IMR-90 (cell line): Measurements from ENCODE around the gene DSCAML1. TPM values are rescaled to one million over a fixed set of nuclear protein-coding genes. Genes with fewer than 3 reads are reported as not detected.

ENCODE experiments used
- ATAC-seq: fragments of 200-7000 bp; cut with Tn5 transposase; 2 replicates; pipeline ENCODE4 v1.9.1; 2020; ENCODE audit warnings: low read depth, mild to moderate bottlenecking, moderate library complexity
- BruUV-seq: library from RNA; stranded (reverse); fragments of 400-500 nt; replicated peaks from 2 replicates; lab custom pipeline; 2021; lab: Mats Ljungman, UMichigan
- CTCF ChIA-PET: fragments of 300-600 bp; formaldehyde crosslinking; extraction: SDS; loops from one replicate; lab custom pipeline; 2021; ENCODE audit warnings: antibody characterized with exemption; lab: Yijun Ruan, JAX
- POLR2A ChIA-PET: fragments of 300-600 bp; sonication (Branson Sonifier 250); formaldehyde crosslinking; loops from one replicate; lab custom pipeline; 2022; ENCODE audit warnings: antibody characterized with exemption; ENCODE audit not compliant: unreplicated experiment; lab: Charles Lee
- DNase-seq: peaks from one replicate; pipeline ENCODE4 v3.0.0; 2013
- H2AFZ ChIP-seq: replicated peaks from 2 replicates; pipeline ENCODE3; 2013; ENCODE audit warnings: low read length, mild to moderate bottlenecking; ENCODE audit not compliant: poor library complexity
- H2AK5ac ChIP-seq: 2 replicates; pipeline ENCODE4 v1.6.1; 2013; ENCODE audit warnings: low read depth, low read length, inconsistent platforms
- H2AK9ac ChIP-seq: replicated peaks from 2 replicates; pipeline ENCODE3; 2013; ENCODE audit warnings: mild to moderate bottlenecking, low read depth, low read length, moderate library complexity; ENCODE audit not compliant: poor library complexity
- H2BK120ac ChIP-seq: 2 replicates; pipeline ENCODE4 v1.6.1; 2013; ENCODE audit warnings: low read depth, low read length, inconsistent platforms
- H2BK15ac ChIP-seq: 3 replicates; pipeline ENCODE4 v1.6.1; 2013; ENCODE audit warnings: low read depth, low read length, inconsistent platforms
- H2BK20ac ChIP-seq: 2 replicates; pipeline ENCODE4 v1.6.1; 2013; ENCODE audit warnings: low read depth, mild to moderate bottlenecking, inconsistent platforms, low read length, moderate library complexity
- H2BK5ac ChIP-seq: 2 replicates; pipeline ENCODE4 v1.6.1; 2013; ENCODE audit warnings: mild to moderate bottlenecking, low read depth, low read length, inconsistent platforms; ENCODE audit not compliant: poor library complexity, severe bottlenecking
- H3K14ac ChIP-seq: replicated peaks from 2 replicates; pipeline ENCODE4 v1.6.1; 2013; ENCODE audit warnings: low read depth, low read length, inconsistent platforms
- H3K18ac ChIP-seq: 2 replicates; pipeline ENCODE4 v1.6.1; 2013; ENCODE audit warnings: low read depth, low read length, control low read depth
- H3K23ac ChIP-seq: 2 replicates; pipeline ENCODE4 v1.6.1; 2013; ENCODE audit warnings: low read depth, low read length, inconsistent platforms
- H3K27ac ChIP-seq: 2 replicates; pipeline ENCODE4 v1.5.1; 2013; ENCODE audit warnings: mild to moderate bottlenecking, control low read depth, low read length; ENCODE audit not compliant: insufficient read depth
- H3K27me3 ChIP-seq: 2 replicates; pipeline ENCODE4 v1.6.1; 2013; ENCODE audit warnings: low read length; ENCODE audit not compliant: control insufficient read depth, insufficient read depth
- H3K36me3 ChIP-seq: 2 replicates; pipeline ENCODE4 v1.6.1; 2013; ENCODE audit warnings: low read length, mixed read lengths; ENCODE audit not compliant: control insufficient read depth, insufficient read depth
- H3K4ac ChIP-seq: 2 replicates; pipeline ENCODE4 v1.6.1; 2013; ENCODE audit warnings: low read depth, low read length, inconsistent platforms
- H3K4me1 ChIP-seq: 2 replicates; pipeline ENCODE4 v1.6.1; 2013; ENCODE audit warnings: low read length, mixed read lengths; ENCODE audit not compliant: control insufficient read depth, insufficient read depth
- H3K4me2 ChIP-seq: 2 replicates; pipeline ENCODE4 v1.6.1; 2013; ENCODE audit warnings: low read depth, mild to moderate bottlenecking, control low read depth, low read length, moderate library complexity
- H3K4me3 ChIP-seq: 2 replicates; pipeline ENCODE4 v1.5.1; 2013; ENCODE audit warnings: low read depth, mild to moderate bottlenecking, control low read depth, low read length, moderate library complexity; ENCODE audit not compliant: insufficient read depth
- H3K56ac ChIP-seq: 2 replicates; pipeline ENCODE4 v1.6.1; 2013; ENCODE audit warnings: low read length, inconsistent platforms; ENCODE audit not compliant: insufficient read depth; ENCODE audit errors: extremely low read depth
- H3K79me1 ChIP-seq, 2 experiments: 2 replicates each; pipeline ENCODE4 v1.6.1; 2013; ENCODE audit warnings: low read length in 2 of 2, inconsistent platforms in 1 of 2, low read depth in 1 of 2
- H3K9ac ChIP-seq: 2 replicates; pipeline ENCODE4 v1.6.1; 2013; ENCODE audit warnings: low read depth, low read length, control low read depth
- H3K9me1 ChIP-seq: 2 replicates; pipeline ENCODE4 v1.6.1; 2013; ENCODE audit warnings: low read length, inconsistent platforms; ENCODE audit not compliant: insufficient read depth
- H3K9me3 ChIP-seq: 2 replicates; pipeline ENCODE4 v1.6.1; 2013; ENCODE audit warnings: low read length; ENCODE audit not compliant: control insufficient read depth, insufficient read depth
- H4K20me1 ChIP-seq: 2 replicates; pipeline ENCODE4 v1.6.1; 2013; ENCODE audit warnings: low read length, inconsistent platforms; ENCODE audit not compliant: insufficient read depth
- H4K5ac ChIP-seq: 2 replicates; pipeline ENCODE4 v1.6.1; 2013; ENCODE audit warnings: mild to moderate bottlenecking, low read depth, low read length, control low read depth
- H4K8ac ChIP-seq, 2 experiments: 2 replicates each; pipeline ENCODE4 v1.6.1; 2013; ENCODE audit warnings: low read depth in 2 of 2, low read length in 2 of 2, control low read depth in 1 of 2, inconsistent platforms in 1 of 2
- H4K91ac ChIP-seq: 2 replicates; pipeline ENCODE4 v1.6.1; 2013; ENCODE audit warnings: low read depth, low read length, inconsistent platforms; ENCODE audit not compliant: insufficient read depth
- CHD1 ChIP-seq: IDR thresholded peaks from 2 replicates; pipeline ENCODE4 v1.6.1; 2012; ENCODE audit warnings: low read depth, low read length, improper control_type of control experiment
- FOS ChIP-seq: fragments of 150-350 bp; IDR thresholded peaks from 2 replicates; pipeline ENCODE4 v1.6.1; 2016; ENCODE audit warnings: low read depth, low read length
- MAZ ChIP-seq: IDR thresholded peaks from 2 replicates; pipeline ENCODE4 v1.6.1; 2012; ENCODE audit warnings: low read depth, mild to moderate bottlenecking, low read length, improper control_type of control experiment, moderate library complexity, borderline replicate concordance
- MXI1 ChIP-seq: IDR thresholded peaks from 2 replicates; pipeline ENCODE4 v1.6.1; 2012; ENCODE audit warnings: low read depth, mild to moderate bottlenecking, low read length, moderate library complexity, borderline replicate concordance
- NFE2L2 ChIP-seq: fragments of 150-350 bp; IDR thresholded peaks from 2 replicates; pipeline ENCODE4 v1.6.1; 2016; ENCODE audit warnings: low read depth, mild to moderate bottlenecking, low read length
- POLR2A ChIP-seq: IDR thresholded peaks from 2 replicates; pipeline ENCODE4 v1.6.1; 2012; ENCODE audit warnings: mild to moderate bottlenecking, low read depth, low read length
- RAD21 ChIP-seq: IDR thresholded peaks from 2 replicates; pipeline ENCODE4 v1.6.1; 2012; ENCODE audit warnings: low read length, improper control_type of control experiment
- RFX5 ChIP-seq: IDR thresholded peaks from 2 replicates; pipeline ENCODE4 v1.8.0; 2012; ENCODE audit warnings: low read depth, mild to moderate bottlenecking, low read length, moderate library complexity
- WGBS, 2 experiments: methylation state at CpG; one replicate each; pipeline versions ENCODE4 v1.1.5 to v1.1.7; 2013; ENCODE audit warnings: missing lambda C conversion rate in 2 of 2; ENCODE audit not compliant: insufficient read length in 1 of 2; ENCODE audit errors: extremely low coverage in 2 of 2; 5-methylcytosine and 5-hydroxymethylcytosine counted together
- dilution Hi-C: fragments of 300-500 bp; cut with HindIII; formaldehyde crosslinking; loops from one replicate; pipeline ENCODE4 v1.14.3; 2018; ENCODE audit warnings: low sequenced_read_pairs; ENCODE audit not compliant: unreplicated experiment
- in situ Hi-C: fragments of 300-500 bp; cut with MboI; formaldehyde crosslinking; loops from 3 replicates; pipeline ENCODE4 v1.14.3; 2019; ENCODE audit warnings: low sequenced_read_pairs, inconsistent platforms, mixed read lengths
- intact Hi-C: fragments of 100-400 bp; cut with micrococcal nuclease; formaldehyde crosslinking; loops from 2 replicates; pipeline ENCODE4 v1.10.0; 2022
- polyA plus RNA-seq, 3 experiments: library from polyadenylated mRNA; depleted of rRNA; stranded (reverse); fragments of >200 nt; gene quantifications; 2 replicates each; pipeline ENCODE4 v1.2.3, GENCODE V29; 2012; ENCODE audit warnings: low replicate concordance in 1 of 3
- total RNA-seq: library from RNA; depleted of rRNA; stranded (reverse); fragments of >200 nt; gene quantifications from 2 replicates; pipeline ENCODE4 v1.2.3, GENCODE V29; 2012
- TF ChIP-seq, protein P1 (sequence below): fragments of 150-350 bp; IDR thresholded peaks from 2 replicates; pipeline ENCODE4 v1.6.1; 2016; ENCODE audit warnings: low read depth, mild to moderate bottlenecking, low read length, moderate library complexity, borderline replicate concordance

Gene DSCAML1
- total and polyA plus RNA-seq, 2 of the 4 experiments (the other 2 are of a cell fraction) = not detected

DNA sequence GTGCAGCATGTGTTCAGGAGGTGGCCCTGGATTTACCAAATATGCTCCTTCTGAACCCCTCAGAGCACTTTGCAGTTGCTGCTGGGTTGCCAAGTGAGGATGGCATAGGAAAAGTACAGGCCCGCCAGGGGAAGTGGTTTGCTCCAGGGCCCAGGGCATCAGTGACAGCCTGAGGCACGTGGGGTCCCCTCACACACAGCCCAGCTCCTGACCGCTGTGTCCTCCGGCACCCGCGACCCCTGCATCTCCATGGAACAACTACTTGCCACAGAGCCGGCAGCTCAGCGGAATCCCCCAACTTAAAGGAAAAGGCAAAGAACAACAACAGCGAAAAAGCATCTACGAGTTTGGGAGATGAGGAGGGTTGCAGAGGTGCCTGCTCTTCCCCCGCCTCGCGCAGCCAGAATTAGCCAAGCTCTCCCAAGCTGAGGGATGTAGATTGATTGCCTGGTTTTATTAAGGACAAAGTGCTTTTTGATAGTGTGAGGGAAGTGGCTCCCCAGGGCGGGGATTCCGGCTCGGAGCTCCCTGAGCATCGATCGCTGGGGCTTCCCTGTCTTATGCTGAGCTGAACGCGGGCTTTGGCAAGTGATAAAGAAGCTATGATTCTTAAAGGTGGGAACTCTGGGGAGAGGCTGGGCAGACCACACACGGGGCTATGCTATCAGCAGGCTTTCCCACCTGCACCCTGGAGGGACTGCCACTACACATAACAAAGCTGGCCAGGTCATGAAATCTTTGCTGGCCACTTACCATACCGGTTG is 294.8 kb downstream of the DSCAML1 start:
- Histone ChIP-seq H2BK15ac (no peak overlapping the region), H3K4me3 (no peak overlapping the region), H3K27ac (no peak overlapping the region), H3K36me3 (no peaks in the 10 kb centered on the region), H3K9ac (no peak overlapping the region), H3K9me1 (no peaks in the 10 kb centered on the region), H3K9me3 (no peaks in the 10 kb centered on the region), H2AK9ac (no peak overlapping the region), H3K23ac (no peak overlapping the region), H3K27me3 (peaks cover 22% of the 10 kb centered on the region), H2BK20ac (no peak overlapping the region), H3K79me1 (no peaks in the 10 kb centered on the region), H3K4ac (no peak overlapping the region), H3K56ac (no peak overlapping the region), H4K8ac (no peak overlapping the region), H2AK5ac (no peak overlapping the region), H3K4me2 (no peak overlapping the region), H4K20me1 (no peaks in the 10 kb centered on the region), H2BK5ac (no peak overlapping the region), H3K14ac (no peak overlapping the region), H3K4me1 (no peaks in the 10 kb centered on the region), H2AFZ (peak overlapping the region; percentile 5), H2BK120ac (no peak overlapping the region), H4K91ac (no peak overlapping the region), H3K18ac (no peak overlapping the region), H4K5ac (no peak overlapping the region)
- no TSS peak for BruUV-seq
- ChIA-PET CTCF (no interaction called here), POLR2A (no interaction called here)
- TF ChIP-seq RFX5 (no peak), CHD1 (no peak), MXI1 (no peak), RAD21 (no peak), POLR2A (no peak), MAZ (no peak), NFE2L2 (no peak), FOS (no peak)
- TF ChIP-seq, protein P1, sequence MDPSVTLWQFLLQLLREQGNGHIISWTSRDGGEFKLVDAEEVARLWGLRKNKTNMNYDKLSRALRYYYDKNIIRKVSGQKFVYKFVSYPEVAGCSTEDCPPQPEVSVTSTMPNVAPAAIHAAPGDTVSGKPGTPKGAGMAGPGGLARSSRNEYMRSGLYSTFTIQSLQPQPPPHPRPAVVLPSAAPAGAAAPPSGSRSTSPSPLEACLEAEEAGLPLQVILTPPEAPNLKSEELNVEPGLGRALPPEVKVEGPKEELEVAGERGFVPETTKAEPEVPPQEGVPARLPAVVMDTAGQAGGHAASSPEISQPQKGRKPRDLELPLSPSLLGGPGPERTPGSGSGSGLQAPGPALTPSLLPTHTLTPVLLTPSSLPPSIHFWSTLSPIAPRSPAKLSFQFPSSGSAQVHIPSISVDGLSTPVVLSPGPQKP = no peak
- dilution Hi-C loops (no loop called here), in situ Hi-C loops (no loop called here), intact Hi-C loops (no loop called here)
- DNase-seq = no peak
- 60% methylated on average over 1 of the region's 22 CpGs; no CpG with 5 or more reads in 1 of the 2 experiments for WGBS, 2 experiments
- no peak for ATAC-seq
